HG02763 (cell line): Measurements from ENCODE around the gene EBNA1BP2.
"Not testable (repeated sequence)": the region's sequence is repeated elsewhere in the genome, so short reads cannot be mapped to it uniquely, and the experiment has no call there.

Source experiments
- ATAC-seq: cut with Tn5 transposase; IDR thresholded peaks from one replicate; pipeline ENCODE4 v1.9.1; 2021; ENCODE audit warnings: mild to moderate bottlenecking, moderate library complexity; ENCODE audit not compliant: unreplicated experiment

The EBNA1BP2 gene

DNA sequence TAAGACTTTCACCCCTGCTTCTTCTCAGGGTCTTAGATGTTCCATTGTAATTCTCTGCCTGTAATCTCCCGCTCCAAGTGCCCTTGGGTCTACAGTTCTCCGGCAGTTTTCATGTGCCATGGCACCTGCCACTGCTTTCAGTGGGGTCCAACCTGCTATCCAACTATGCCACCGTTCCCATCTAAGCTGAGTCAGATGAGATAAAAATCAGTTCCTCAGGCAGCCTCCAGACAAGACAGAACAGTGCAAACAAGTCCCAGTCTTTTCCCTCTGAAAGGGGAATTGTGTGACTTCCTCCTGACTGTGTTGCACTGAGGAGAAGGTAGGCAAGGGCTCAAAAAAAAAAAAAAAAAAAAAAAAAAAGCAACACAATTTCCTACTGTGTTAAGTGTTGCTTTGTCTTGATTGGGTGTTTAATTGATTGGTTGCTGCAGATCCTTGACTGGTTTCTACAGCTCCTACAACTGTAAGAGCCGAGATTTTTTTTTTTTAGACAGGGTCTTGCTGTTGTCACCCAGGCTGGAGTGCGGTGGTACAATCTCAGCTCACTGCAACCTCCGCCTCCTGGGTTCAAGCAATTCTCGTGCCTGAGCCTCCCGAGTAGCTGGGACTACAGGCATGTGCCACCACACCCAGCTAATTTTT is 50.7 kb downstream of the EBNA1BP2 start:
- ATAC-seq, result no peak

DNA sequence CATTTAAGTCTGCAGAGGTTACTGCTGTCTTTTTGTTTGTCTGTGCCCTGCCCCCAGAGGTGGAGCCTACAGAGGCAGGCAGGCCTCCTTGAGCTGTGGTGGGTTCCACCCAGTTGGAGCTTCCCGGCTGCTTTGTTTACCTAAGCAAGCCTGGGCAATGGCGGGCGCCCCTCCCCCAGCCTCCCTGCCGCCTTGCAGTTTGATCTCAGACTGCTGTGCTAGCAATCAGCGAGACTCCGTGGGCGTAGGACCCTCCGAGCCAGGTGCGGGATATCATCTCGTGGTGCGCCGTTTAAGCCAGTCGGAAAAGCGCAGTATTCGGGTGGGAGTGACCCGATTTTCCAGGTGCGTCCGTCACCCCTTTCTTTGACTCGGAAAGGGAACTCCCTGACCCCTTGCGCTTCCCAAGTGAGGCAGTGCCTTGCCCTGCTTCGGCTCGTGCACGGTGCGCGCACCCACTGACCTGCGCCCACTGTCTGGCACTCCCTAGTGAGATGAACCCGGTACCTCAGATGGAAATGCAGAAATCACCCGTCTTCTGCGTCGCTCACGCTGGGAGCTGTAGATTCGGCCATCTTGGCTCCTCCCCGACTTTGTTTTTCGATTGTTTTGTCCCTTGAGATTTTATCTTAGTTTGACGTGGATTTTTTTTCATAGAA is 52.0 kb downstream of the EBNA1BP2 start:
- not testable (repeated sequence) for ATAC-seq
